ENCODE results near the gene SLC6A2.
A peak's percentile ranks its signal among the peaks of the same experiment; 100 is the strongest.

SLC6A2 gene

DNA sequence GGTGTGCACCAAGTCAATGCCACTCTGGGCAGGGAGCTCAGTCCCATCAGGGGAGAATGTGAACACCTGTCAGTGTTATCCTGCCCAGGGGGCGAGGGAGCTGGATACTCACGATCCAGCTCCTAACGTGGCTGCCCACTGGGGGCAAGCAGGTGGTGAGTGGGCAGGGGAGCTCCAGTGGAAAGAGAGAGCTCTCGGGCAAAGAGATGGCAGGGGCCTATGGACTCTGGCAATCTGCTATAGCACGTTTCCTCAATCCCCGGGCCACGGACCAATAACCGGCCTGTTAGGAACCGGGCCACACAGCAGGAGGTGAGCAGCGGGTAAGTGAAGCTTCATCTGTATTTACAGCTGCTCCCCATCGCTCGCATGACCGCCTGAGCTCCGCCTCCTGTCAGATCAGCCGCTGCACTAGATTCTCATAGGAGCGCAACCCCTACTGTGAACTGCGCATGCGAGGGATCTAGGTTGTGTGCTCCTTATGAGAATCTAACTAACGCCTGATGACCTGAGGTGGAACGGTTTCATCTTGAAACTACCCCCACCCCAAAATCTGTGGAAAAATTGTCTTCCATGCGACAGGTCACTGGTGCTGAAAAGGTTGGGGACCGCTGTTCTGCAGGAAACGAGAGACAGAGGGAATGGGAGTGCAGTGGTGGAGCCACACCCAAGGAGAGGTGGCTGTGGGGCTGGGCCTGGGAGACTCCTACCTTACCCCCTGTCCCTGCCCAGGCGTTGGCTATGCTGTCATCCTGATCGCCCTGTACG lies 15.6 kb downstream of the SLC6A2 start:
- no peak for DNase-seq

DNA sequence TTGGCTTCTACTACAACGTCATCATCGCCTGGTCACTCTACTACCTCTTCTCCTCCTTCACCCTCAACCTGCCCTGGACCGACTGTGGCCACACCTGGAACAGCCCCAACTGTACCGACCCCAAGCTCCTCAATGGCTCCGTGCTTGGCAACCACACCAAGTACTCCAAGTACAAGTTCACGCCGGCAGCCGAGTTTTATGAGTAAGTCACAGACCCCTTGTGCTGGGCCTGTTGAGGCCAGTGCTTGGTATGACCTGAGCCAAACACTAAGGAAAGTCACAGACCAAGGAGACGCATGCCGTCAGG lies 16.1 kb downstream of the SLC6A2 start:
- no peak for DNase-seq

DNA sequence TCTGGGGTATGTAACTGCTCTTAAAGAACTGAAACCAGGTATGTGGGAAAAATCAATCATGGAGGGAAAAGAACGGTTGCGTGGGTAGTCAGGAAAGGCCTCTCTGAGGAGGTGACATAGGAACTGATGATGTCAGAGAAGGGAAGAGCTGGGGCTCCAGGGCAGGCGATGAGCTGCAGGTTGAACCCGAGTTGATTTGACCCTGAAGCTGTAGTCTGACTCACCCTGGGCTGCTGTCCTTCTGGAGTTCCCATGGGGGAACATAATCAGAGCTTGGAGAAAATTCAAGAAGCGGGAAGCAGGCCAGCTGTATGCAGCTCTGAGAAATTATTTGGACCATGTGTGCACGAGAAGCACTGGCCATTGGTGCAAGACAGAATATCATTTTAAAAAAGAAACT lies 16.7 kb downstream of the SLC6A2 start:
- DNase-seq, result no peak

DNA sequence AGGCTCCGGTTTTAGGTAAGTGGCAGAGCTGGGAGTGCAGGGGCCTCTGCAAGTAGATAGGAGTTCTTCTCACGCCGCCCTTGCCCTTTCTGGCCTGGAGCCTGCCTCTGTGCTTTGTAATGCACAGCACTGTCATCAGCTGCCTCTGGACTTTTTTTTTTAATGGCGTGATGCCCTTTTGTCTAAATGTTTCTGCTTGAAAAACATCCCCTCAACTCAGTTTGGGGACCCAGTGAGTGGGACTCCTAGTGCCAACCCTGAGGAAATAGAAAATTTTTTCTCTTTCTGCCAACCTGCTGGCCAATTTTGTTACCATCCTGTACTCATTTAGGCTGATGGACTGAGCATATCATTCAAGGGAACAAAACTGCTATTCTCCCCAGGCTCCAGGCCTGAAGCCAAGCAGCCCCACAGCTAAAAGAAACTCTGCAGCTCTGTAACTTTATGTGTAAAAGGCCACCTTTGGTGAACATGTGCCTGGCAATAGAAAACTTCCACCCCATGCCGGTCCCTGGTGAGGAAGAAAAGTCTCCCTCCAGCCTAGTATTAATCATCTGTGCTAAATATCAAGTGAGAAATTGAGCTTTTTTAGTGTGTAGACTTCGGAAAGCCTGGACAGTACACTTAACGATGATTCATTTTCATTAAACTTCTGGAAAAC lies 22.5 kb downstream of the SLC6A2 start:
- peak in 54 of 56 donors; percentile 11 to 90 (median 70) for DNase-seq

DNA sequence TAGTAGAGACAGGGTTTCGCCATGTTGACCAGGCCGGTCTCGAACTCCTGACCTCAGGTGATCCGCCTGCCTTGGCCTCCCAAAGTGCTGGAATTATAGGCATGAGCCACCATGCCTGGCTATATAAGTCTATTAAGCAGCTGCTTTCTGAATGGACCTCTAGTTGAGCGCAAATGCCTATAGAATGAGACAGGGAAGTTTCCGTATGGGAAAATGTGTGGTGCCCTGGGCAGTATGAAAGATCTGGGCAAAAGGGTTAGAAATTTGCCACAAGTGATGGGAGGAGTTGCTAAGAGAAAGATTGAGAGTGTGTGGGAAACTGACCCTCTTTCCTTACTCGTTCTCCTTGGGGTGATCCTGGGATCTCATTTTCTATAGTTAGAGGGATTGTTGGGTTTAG lies 26.3 kb downstream of the SLC6A2 start:
- DNase-seq, result no peak

DNA sequence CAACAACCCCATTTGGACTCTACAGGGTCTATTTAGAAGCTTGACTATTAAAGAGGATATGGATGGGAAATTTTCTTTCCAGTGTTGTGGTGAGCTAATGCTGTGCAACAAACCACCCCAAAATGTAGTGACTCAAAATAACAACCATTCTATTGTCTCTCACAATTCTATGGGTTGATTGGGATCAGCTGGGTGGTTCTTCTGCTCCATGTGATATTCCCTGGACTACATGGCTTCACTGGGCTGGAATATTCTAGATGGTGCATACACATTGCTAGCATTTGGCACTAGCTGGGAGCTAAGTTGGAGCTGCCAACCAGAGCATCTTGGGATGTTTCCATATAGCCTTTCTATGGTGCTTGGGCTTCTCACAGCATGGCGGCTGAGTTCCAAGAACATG lies 30.2 kb downstream of the SLC6A2 start:
- no peak for DNase-seq

DNA sequence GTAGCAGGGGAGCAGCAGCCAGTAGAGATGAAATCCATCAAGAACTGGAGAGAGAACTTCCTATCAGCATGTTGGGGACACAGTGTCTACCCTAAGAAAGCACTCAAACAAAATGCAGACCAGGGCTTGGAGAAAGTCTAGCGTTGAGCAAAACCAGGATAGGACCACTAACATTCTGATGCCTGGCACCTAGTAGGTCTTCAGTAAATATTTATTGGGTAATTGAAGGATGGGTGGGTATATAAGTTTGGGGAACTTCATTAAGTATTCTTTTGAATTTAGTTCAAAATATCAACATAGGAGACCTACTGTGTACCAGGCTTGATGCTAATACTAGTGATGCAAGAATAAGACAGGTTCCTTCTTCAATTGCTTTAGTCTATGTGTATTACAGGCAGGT lies 30.9 kb downstream of the SLC6A2 start:
- DNase-seq, result no peak

DNA sequence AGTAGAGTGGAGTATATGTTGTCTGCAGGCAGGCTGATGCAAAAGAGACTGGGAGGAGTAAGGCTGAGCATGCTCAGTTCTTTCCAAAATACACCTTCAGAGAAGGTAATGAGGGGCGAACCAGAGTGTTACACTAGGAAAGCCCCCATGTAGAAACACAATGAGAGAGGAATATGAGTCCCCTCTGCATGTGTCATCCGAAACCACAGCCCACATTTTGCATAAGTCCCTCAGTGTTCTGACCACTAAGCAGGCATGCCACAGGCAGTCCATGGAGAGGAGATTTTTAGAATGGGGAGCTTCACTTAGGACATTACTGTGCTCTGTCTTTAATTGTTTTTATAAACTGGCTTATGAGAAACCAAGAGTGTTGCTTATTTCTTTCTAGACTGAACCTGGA lies 32.0 kb downstream of the SLC6A2 start:
- no peak for DNase-seq

DNA sequence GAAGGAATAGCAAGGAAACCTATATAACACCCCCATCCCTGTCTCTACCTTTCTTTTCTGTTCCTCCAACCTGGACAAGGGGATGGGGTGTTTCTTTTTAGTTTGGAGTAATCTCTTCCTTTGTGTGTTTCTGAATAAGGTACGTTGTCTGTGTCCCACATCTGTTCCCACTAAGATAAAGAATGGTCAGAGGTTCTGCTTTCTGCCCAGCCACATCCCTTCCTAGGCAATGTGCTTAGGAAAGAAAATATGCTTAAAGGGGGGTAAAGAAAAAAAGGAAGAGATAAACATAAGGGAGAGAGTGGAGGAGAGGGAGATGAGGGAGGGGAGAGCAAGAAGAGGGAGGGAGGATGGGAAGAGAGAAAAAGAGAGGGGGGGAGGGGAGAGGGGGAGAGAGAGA lies 35.1 kb downstream of the SLC6A2 start:
- no peak for DNase-seq

DNA sequence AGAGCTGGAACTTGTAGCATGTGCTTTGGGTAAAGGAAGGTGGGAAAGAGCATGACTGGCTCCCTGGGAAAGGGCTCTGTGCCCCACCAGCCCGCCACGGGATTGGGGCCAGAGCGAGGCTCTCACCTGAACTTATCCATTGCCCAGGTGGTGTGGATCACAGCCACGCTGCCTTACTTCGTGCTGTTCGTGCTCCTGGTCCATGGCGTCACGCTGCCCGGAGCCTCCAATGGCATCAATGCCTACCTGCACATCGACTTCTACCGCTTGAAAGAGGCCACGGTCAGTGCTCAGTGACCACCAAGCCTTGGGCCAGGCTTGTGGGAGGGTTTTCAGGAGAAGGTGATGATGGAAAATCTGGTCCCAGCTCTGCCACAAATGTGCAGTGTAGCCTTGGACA lies 36.0 kb downstream of the SLC6A2 start:
- DNase-seq, result no peak

DNA sequence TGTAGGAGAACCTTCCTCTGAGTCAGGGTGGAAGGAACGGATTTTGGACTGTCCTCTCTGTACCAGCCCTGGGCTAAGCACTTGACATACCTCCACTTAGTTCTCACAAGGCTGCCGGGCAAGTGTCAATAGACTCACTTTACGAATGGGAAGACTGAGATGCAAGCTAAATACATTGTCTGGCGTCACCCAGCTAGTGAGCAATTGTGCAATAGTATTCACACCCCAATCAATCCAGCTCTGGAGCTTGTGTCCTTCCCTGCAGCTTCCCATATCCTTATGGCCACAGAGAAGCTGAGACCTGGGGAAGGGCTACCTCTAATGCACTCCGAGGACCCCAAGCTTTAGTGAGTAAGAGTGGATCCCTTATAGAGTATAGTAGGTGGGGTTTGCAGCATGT lies 39.8 kb downstream of the SLC6A2 start:
- DNase-seq, result no peak

DNA sequence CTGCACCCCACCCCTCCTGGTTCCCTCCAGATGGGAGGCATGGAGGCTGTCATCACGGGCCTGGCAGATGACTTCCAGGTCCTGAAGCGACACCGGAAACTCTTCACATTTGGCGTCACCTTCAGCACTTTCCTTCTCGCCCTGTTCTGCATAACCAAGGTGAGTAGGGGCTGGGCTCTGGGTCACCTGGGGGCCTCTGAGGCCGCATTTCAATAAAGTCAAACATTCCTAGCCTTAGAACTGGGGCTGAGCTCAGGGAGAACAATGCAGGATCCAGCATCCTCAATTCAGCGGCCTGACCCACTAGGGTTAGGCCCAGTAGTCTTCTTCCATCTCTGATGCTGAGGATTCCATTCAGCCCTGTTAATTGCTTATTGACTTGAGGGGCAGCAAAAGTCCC lies 42.1 kb downstream of the SLC6A2 start:
- DNase-seq, result no peak

DNA sequence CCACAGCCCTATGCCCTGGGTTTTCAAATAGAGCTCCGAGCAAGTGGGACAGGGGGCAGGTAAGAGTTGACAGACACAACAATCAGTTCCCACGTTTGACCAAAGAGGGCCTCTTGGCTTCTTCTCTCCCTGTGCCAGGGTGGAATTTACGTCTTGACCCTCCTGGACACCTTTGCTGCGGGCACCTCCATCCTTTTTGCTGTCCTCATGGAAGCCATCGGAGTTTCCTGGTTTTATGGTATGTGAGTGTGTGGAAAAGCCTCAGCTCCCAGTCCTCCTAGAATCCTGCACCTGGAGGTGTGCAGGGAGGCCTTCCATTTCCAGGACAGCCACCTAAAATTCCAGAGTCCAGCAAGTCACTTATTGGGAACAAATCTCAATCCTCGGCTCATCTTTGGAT lies 42.5 kb downstream of the SLC6A2 start:
- DNase-seq, result no peak

DNA sequence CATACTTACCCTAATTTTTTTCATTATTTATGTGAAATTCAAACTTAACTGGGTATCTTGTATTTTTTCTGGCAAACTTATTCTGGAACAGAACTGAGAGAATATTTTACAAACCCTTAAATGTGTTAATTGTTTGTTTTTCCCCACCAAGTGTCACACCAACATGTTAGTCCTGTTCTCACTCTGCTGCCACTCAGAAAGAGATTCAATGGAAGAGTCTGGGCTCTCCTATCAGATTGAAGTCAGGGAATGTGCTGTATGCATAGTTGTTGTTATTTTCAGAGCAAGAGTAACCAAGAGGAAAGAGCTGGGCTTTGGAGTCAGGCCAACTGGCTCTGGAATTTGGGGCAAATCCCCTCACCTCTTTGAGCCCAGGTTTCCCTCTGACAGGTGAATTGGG lies 43.2 kb downstream of the SLC6A2 start:
- no peak for DNase-seq

DNA sequence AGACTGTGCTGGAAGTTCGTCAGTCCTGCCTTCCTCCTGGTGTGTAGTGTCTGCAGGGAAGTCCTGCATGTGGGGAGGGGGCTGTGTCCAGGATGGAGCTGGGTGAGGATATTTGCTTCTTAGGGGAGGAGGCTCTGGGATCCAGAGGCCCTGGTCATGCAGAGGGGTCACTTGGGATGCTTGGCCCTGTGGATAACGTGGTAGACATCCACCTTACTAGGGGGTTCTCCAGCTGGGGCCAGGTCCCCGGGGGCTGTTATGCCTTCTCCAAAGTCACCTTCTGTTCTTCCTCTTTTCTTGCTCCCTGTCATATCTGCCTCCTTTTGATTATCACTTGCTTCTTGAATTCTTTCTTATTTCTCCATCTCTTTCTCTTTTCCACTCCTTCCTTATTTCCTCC lies 43.8 kb downstream of the SLC6A2 start:
- no peak for DNase-seq

DNA sequence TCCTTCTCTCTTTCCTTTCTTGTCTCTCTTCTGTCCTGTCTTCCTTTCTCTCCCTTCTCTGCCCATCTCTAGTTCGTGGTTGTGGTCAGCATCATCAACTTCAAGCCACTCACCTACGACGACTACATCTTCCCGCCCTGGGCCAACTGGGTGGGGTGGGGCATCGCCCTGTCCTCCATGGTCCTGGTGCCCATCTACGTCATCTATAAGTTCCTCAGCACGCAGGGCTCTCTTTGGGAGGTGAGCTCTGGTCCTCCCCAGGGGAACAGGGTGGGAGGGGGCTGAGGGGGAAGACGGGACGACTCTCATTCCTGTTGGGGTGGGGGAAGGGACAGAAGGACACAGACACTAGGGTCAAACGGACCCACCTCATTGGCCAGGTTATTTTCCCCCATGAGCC lies 44.3 kb downstream of the SLC6A2 start:
- DNase-seq, result no peak

DNA sequence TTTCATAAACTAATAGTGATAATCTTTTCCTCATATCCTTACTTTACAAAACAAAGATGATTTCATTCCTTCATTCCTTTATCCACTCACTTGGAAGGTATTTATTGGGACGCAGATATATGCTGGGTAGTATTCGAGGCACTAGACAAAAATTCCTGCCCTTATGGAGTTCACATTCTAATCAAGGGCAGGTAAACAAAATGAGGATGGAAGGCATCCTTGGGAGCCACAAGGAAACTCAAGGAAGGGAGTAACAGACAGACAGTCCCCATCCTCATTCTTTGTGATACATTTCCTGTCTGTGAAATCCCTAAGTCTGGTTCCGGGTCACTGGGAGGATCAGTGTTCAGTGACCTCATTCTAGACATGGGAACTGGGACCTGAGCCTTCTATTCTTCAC lies 45.2 kb downstream of the SLC6A2 start:
- DNase-seq, result no peak

DNA sequence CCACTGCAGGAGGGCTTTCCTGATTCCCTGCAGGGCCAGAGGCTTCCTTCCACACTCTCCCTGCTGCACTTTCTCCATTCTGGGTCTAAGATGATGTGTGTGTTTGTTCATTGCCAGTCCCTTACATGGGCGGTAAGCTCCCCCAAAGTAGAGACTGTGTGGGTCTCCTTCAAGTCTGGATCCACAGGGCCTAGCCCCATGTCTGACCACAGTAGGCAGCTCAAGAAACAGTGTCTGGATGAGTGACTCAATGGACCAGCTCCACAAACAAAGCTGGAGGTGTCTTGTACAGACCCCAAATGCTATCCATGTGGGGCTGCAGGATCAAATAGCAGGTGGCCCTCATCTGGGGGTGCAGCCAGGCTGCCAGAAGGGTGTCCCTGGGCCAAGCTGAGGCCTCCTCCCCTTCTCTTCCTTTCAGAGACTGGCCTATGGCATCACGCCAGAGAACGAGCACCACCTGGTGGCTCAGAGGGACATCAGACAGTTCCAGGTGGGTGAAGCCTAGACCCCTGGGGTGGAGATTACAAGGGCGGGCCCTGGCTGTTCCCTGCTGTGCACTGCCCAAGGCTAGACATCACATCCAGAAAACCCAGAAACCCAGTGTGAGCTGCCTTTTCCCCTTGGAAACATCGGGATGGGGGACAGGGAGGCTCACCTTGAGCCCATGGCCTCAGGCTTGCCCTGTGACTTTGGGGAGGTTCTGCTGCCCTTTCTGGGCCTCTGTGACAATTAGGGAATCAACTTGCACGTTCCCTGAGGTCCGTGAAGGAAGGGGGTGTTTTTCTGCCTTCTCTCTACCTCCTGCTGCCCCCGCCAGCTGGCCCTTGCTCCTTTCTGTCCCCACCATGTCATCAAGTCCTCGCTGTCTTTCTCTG lies 45.9 kb downstream of the SLC6A2 start:
- peak in 18 of 56 donors; percentile 3 to 38 (median 10) for DNase-seq

DNA sequence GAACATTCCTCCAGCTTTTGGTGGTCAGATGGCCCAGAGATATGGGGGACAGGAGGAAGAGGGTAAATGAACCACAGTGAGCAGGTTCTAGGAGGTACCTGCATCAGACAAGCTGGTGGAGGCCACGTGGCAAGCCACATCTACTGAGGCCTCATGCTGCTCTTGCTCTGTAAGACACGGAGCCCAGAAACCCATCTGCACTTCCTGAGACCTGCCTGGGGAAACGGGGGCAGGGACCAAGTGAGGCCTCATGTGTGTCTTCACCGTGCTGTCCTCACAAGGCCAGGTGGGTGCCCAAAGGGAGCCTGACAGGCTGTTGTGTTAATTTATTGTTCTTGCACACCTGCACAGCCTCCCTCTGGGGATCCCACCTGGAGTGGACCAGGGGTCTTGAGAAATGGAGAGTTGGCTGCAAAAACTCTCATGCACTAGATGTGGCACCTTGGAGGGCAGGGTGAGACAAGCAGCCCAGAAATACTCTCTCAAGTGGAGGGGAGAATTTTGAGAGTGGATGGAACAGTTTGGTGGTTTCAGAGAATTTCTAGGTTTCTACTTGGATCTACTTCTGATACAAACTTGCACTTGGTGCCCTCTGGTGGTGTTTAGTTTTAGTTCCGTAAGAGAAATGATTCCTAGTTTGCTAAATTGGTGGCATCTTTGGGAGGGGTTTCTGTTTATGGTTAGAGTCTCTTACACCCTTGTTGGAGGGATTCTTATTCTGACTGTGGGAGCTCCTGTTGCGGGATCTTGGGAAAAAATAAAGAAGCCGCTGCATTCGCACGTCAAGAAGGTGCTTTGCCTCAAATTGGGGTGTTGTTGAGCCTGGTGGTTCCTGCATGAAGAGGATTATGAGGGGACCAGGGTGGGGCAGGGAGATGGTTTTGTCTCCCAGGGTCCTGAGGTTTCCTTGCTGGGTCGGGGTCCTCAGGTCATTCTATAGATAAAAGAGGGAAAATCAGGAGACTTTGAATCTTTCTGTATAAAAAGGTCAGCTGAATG lies 47.5 kb downstream of the SLC6A2 start:
- peak in 14 of 56 donors; percentile 5 to 51 (median 18) for DNase-seq

DNA sequence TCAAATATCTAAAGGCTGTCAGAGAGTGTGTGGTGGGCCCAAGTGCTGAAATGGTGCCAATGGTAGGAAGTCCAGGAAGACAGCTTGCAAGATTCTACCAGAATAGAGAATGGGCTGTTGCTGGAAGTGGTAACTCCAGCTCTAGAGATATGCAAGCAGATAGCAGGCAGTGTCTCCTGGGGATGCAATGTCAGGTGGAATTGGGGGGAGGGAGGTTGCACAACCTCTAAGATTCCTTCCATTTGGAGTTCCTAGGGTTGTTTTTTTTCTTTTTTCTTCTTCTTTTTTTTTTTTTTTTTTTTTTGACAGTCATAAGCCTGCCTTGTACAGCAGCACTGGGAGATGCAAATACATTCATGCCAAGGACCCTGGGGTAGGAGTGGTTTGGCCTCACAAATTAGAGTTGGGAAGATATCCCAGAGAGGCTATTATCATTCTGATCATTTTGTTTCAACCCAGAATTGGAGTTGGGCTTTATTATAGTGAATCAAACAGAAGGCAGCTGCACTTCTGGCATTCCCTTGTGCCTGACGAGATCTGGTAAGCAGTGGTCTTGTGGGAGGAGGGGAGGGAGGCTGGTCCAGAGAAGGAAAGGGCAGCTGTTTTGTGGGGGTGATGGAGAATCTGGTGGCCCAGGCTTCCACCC lies 51.1 kb downstream of the SLC6A2 start:
- DNase-seq, result no peak

DNA sequence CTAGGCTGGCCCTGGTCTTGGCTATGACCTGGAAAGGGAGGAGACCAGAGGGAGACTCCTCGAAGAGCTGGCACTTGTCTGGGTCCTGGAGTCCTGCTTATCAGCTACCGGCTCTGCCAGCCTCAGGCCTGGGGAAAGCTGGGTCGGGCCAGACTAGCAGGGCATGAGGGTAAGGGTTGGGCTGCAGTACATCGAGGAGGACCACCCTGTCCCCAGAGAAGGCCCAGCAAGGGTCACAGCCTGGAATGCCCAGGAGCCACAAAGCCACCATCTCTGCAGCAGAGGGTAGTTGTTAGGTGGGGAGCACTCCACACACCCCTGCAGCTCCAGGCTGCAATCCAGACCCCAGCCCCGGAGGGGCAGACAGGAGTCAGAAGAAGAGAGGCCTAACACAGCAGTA lies 54.0 kb downstream of the SLC6A2 start:
- DNase-seq, result no peak

Measured in nucleus accumbens (tissue), 56 donors.